Upper lobe of left lung (tissue), 6 donors: ENCODE results near the gene UPP2. TPM values are rescaled to one million over a fixed set of nuclear protein-coding genes. Genes with fewer than 3 reads are reported as not detected.

Experiments used
- ATAC-seq, 2 donors: fragments of 200-7000 bp; cut with Tn5 transposase; one replicate each; pipeline ENCODE4 v1.9.1; 2022; ENCODE audit warnings: mild to moderate bottlenecking in 2 of 2, moderate library complexity in 2 of 2; ENCODE audit not compliant: low FRiP score in 2 of 2
- DNase-seq, 2 donors: peaks; one replicate each; pipeline ENCODE4 v3.0.0-alpha.2; 2019 to 2020
- H3K27ac ChIP-seq, 4 donors: fragments of 200-600 bp; sonication (generic); one replicate each; pipeline ENCODE4 v1.5.1; 2016 to 2019
- H3K27me3 ChIP-seq, 4 donors: fragments of 200-600 bp; sonication (generic); one replicate each; pipeline ENCODE4 v1.5.1; 2017 to 2019
- H3K36me3 ChIP-seq, 4 donors: fragments of 200-600 bp; sonication (generic); one replicate each; pipeline ENCODE4 v1.5.1; 2016 to 2019
- H3K4me1 ChIP-seq, 4 donors: fragments of 200-600 bp; sonication (generic); one replicate each; pipeline ENCODE4 v1.5.1; 2018 to 2019
- H3K4me3 ChIP-seq, 4 donors: fragments of 200-600 bp; sonication (generic); one replicate each; pipeline ENCODE4 v1.5.1; 2017 to 2019; ENCODE audit warnings: mild to moderate bottlenecking in 2 of 4, moderate library complexity in 1 of 4
- H3K9me3 ChIP-seq, 4 donors: fragments of 200-600 bp; sonication (generic); one replicate each; pipeline ENCODE4 v1.5.1; 2018 to 2019
- CTCF ChIP-seq, 6 experiments: fragments of 450-650 bp in 4 of 6; fragments of 200-600 bp in 2 of 6; sonication (generic) in 2 of 6; IDR thresholded peaks; one replicate each; pipeline ENCODE4 v1.5.1; 2016 to 2019; ENCODE audit warnings: antibody characterized with exemption in 6 of 6
- EP300 ChIP-seq, 4 donors: sonication (generic); formaldehyde crosslinking; IDR thresholded peaks; one replicate each; pipeline ENCODE4 v1.5.1; 2017; ENCODE audit warnings: antibody characterized with exemption in 4 of 4, control low read depth in 2 of 4
- POLR2A ChIP-seq, 4 donors: fragments of 450-650 bp; IDR thresholded peaks; one replicate each; pipeline ENCODE4 v1.5.1; 2016 to 2017; ENCODE audit warnings: antibody characterized with exemption in 4 of 4, mild to moderate bottlenecking in 2 of 4
- POLR2AphosphoS5 ChIP-seq, 2 donors: sonication (generic); formaldehyde crosslinking; IDR thresholded peaks; one replicate each; pipeline ENCODE4 v1.5.1; 2017; ENCODE audit warnings: antibody characterized with exemption in 2 of 2
- WGBS, 2 donors: methylation state at CpG; one replicate each; pipeline ENCODE4 v1.1.5; 2017 to 2018; 5-methylcytosine and 5-hydroxymethylcytosine counted together
- total RNA-seq, 6 donors: library from RNA; depleted of rRNA in 4 of 6; stranded (reverse); fragments of >200 nt in 4 of 6; gene quantifications; one replicate each; pipeline versions ENCODE4 v1.1.0 to v1.2.1, GENCODE V29; 2016 to 2021
- donor health status: DM: no; HTN: no; CAD: no; lungs with moderate emphysema.
- donor health status: DM: no; HTN: yes; CAD: no; lungs with severe emphysema.

Gene UPP2
- total RNA-seq, 6 donors from 2014 or later = not detected

GRCh38 chr2:158182676-158183295 is 81.1 kb downstream of the UPP2 start:
- H3K4me1 ChIP-seq = no peaks in the 10 kb centered on the region
- no peak overlapping the region for H3K27ac ChIP-seq
- no peak for TF ChIP-seq EP300 (IDR thresholded peaks at IDR 0.05)
- TF ChIP-seq CTCF (IDR thresholded peaks at IDR 0.05) = no peak
- no peak for TF ChIP-seq POLR2A (IDR thresholded peaks at IDR 0.05)
- TF ChIP-seq POLR2AphosphoS5 (IDR thresholded peaks at IDR 0.05) = no peak
- no peak overlapping the region for H3K4me3 ChIP-seq
- 64 to 79% methylated on average over 3 of the region's 3 CpGs for WGBS, 2 donors
- DNase-seq (no peak), ATAC-seq (no peak)
- H3K27me3 ChIP-seq = no peaks in the 10 kb centered on the region
- H3K9me3 ChIP-seq = no peaks in the 10 kb centered on the region
- H3K36me3 ChIP-seq = no peaks in the 10 kb centered on the region

GRCh38 chr2:158184001-158184400 is 82.3 kb downstream of the UPP2 start:
- no peak overlapping the region for H3K4me3 ChIP-seq
- ATAC-seq (no peak), DNase-seq (no peak)
- no peak for TF ChIP-seq POLR2A (IDR thresholded peaks at IDR 0.05)
- no peak for TF ChIP-seq POLR2AphosphoS5 (IDR thresholded peaks at IDR 0.05)
- no peak for TF ChIP-seq CTCF (IDR thresholded peaks at IDR 0.05)
- no peak for TF ChIP-seq EP300 (IDR thresholded peaks at IDR 0.05)
- no peak overlapping the region for H3K27ac ChIP-seq
- no peaks in the 10 kb centered on the region for H3K9me3 ChIP-seq
- 50 to 73% methylated on average over 1 of the region's 1 CpG for WGBS, 2 donors
- H3K27me3 ChIP-seq = no peaks in the 10 kb centered on the region
- peaks cover 0 to under 1% (median 0%) of the 10 kb centered on the region in 4 donors for H3K4me1 ChIP-seq
- no peaks in the 10 kb centered on the region for H3K36me3 ChIP-seq

- Histone ChIP-seq H3K27ac (no peak overlapping the region), H3K4me3 (no peak overlapping the region), H3K9me3 (no peaks in the 10 kb centered on the region), H3K4me1 (peaks cover 0 to 8% (median under 1%) of the 10 kb centered on the region in 4 donors), H3K27me3 (no peaks in the 10 kb centered on the region), H3K36me3 (no peaks in the 10 kb centered on the region)
- DNase-seq = no peak
- no peak for ATAC-seq
- 76 to 78% methylated on average over 3 of the region's 3 CpGs for WGBS, 2 donors
- no peak for TF ChIP-seq POLR2A (IDR thresholded peaks at IDR 0.05)
- TF ChIP-seq POLR2AphosphoS5 (IDR thresholded peaks at IDR 0.05) = no peak
- TF ChIP-seq CTCF (IDR thresholded peaks at IDR 0.05) = no peak
- no peak for TF ChIP-seq EP300 (IDR thresholded peaks at IDR 0.05)
Observed at GRCh38 chr2:158184556-158185343, 83.1 kb downstream of the UPP2 start.

Other genes with a start within 250 kb of the UPP2 start
- 10 to 100 TPM; 16.4 to 38.8 (median 25.8) TPM for gene ACVR1, start 225.5 kb upstream of the UPP2 start, total RNA-seq